SJSA1 (cell line): ENCODE data around the gene ATP6AP2. TPM values are rescaled to one million over a fixed set of nuclear protein-coding genes. Genes with fewer than 3 reads are reported as not detected.

Source experiments
- DNase-seq, 2 experiments: peaks; one replicate each; pipeline ENCODE4 v3.0.0-alpha.2; 2015 to 2020; ENCODE audit warnings: low spot score in 2 of 2, low read depth in 1 of 2
- H3K27ac ChIP-seq: fragments of 250-450 bp; sonication (Bioruptor Pico); 2 replicates; pipeline ENCODE4 v1.5.1; 2020; ENCODE audit warnings: mild to moderate bottlenecking, moderate library complexity
- H3K27me3 ChIP-seq: fragments of 250-450 bp; sonication (Bioruptor Pico); replicated peaks from 2 replicates; pipeline ENCODE4 v1.5.1; 2020; ENCODE audit warnings: mild to moderate bottlenecking, moderate library complexity
- H3K36me3 ChIP-seq: fragments of 250-450 bp; sonication (Bioruptor Pico); 2 replicates; pipeline ENCODE4 v1.5.1; 2020; ENCODE audit warnings: mild to moderate bottlenecking
- H3K4me1 ChIP-seq: fragments of 250-450 bp; sonication (Bioruptor Pico); replicated peaks from 2 replicates; pipeline ENCODE4 v1.6.1; 2021; ENCODE audit warnings: mild to moderate bottlenecking
- H3K4me3 ChIP-seq: fragments of 250-450 bp; sonication (Bioruptor Pico); 2 replicates; pipeline ENCODE4 v1.5.1; 2020; ENCODE audit warnings: mild to moderate bottlenecking
- H3K9me3 ChIP-seq: fragments of 250-450 bp; sonication (Bioruptor Pico); replicated peaks from 2 replicates; pipeline ENCODE4 v1.5.1; 2020; ENCODE audit warnings: mild to moderate bottlenecking
- total RNA-seq: library from RNA; depleted of rRNA; stranded (reverse); fragments of >200 nt; shearing (Covaris generic); gene quantifications from 2 replicates; pipeline ENCODE4 v1.2.3, GENCODE V29; 2014

ATP6AP2 gene
- total RNA-seq, 1 experiment from 2014 or later: 105 TPM

- H3K27ac ChIP-seq: no peak overlapping the region
- DNase-seq: no peak
- H3K9me3 ChIP-seq: no peaks in the 10 kb centered on the region
- H3K4me3 ChIP-seq: no peak overlapping the region
- H3K36me3 ChIP-seq: peaks cover 5% of the 10 kb centered on the region
- no peaks in the 10 kb centered on the region for H3K4me1 ChIP-seq
- no peaks in the 10 kb centered on the region for H3K27me3 ChIP-seq
Observed at GRCh38 chrX:40628506-40628905, 47.7 kb downstream of the ATP6AP2 start.

GRCh38 chrX:40632199-40632598 is 51.4 kb downstream of the ATP6AP2 start:
- H3K9me3 ChIP-seq: no peaks in the 10 kb centered on the region
- H3K4me1 ChIP-seq: no peaks in the 10 kb centered on the region
- H3K27me3 ChIP-seq: no peaks in the 10 kb centered on the region
- DNase-seq: no peak
- H3K4me3 ChIP-seq: no peak overlapping the region
- no peak overlapping the region for H3K27ac ChIP-seq
- H3K36me3 ChIP-seq: peaks cover 21% of the 10 kb centered on the region

GRCh38 chrX:40637687-40638086 is 56.9 kb downstream of the ATP6AP2 start:
- Histone ChIP-seq H3K27ac (no peak overlapping the region), H3K36me3 (peaks cover 17% of the 10 kb centered on the region), H3K27me3 (no peaks in the 10 kb centered on the region), H3K4me3 (no peak overlapping the region), H3K4me1 (no peaks in the 10 kb centered on the region), H3K9me3 (no peaks in the 10 kb centered on the region)
- DNase-seq: no peak

GRCh38 chrX:40644176-40644575 is 63.4 kb downstream of the ATP6AP2 start:
- H3K36me3 ChIP-seq: no peaks in the 10 kb centered on the region
- no peaks in the 10 kb centered on the region for H3K9me3 ChIP-seq
- peaks cover 20% of the 10 kb centered on the region for H3K4me1 ChIP-seq
- H3K27me3 ChIP-seq: no peaks in the 10 kb centered on the region
- DNase-seq: peak in 1 of 2 experiments; percentile 1
- H3K27ac ChIP-seq: peak overlapping the region; percentile 79
- peak overlapping the region; percentile 34 for H3K4me3 ChIP-seq

GRCh38 chrX:40644821-40645358 is 64.1 kb downstream of the ATP6AP2 start:
- Histone ChIP-seq H3K4me3 (peak overlapping the region; percentile 34), H3K4me1 (peaks cover 20% of the 10 kb centered on the region), H3K36me3 (no peaks in the 10 kb centered on the region), H3K27me3 (no peaks in the 10 kb centered on the region), H3K9me3 (no peaks in the 10 kb centered on the region), H3K27ac (peak overlapping the region; percentile 79)
- DNase-seq: peak; percentile 55 to 75

- Histone ChIP-seq H3K36me3 (no peaks in the 10 kb centered on the region), H3K4me1 (peaks cover 20% of the 10 kb centered on the region)
- peak in 1 of 2 experiments; percentile 43 for DNase-seq
Observed at GRCh38 chrX:40646489-40647306, 65.9 kb downstream of the ATP6AP2 start.

GRCh38 chrX:40647307-40648197 is 66.8 kb downstream of the ATP6AP2 start, which contains the start of gene CXorf38:
CXorf38 (minus strand) TSS chrX:40647561; CDS start chrX:40647520, 41 bp downstream.
- no peaks in the 10 kb centered on the region for H3K27me3 ChIP-seq
- no peaks in the 10 kb centered on the region for H3K36me3 ChIP-seq
- DNase-seq: peak; percentile 82 to 86
- H3K9me3 ChIP-seq: no peaks in the 10 kb centered on the region
- peaks cover 20% of the 10 kb centered on the region for H3K4me1 ChIP-seq
- peak within 1 kb of the TSS; percentile 59 for H3K4me3 ChIP-seq
- H3K27ac ChIP-seq: peak within 1 kb of the TSS; percentile 70

More at GRCh38 chrX:40646489-40647306, 65.9 kb downstream of the ATP6AP2 start:
- Histone ChIP-seq H3K27ac (0 out of 2 replicates have a peak overlapping the region, but pooled peaks have one; percentile 17), H3K4me3 (peak overlapping the region; percentile 59), H3K9me3 (no peaks in the 10 kb centered on the region), H3K27me3 (no peaks in the 10 kb centered on the region)

- Histone ChIP-seq H3K36me3 (peaks cover 3% of the 10 kb centered on the region; the same call in 1 of the 2 replicates), H3K9me3 (no peaks in the 10 kb centered on the region), H3K27ac (no peak overlapping the region), H3K4me1 (peaks cover 5% of the 10 kb centered on the region; the same call in 1 of the 2 replicates), H3K4me3 (no peak overlapping the region), H3K27me3 (no peaks in the 10 kb centered on the region)
- DNase-seq: peak in 1 of 2 experiments; percentile 27
Observed at GRCh38 chrX:40651620-40652223, 71.0 kb downstream of the ATP6AP2 start.

- peaks cover 4% of the 10 kb centered on the region; the same call in 1 of the 2 replicates for H3K4me1 ChIP-seq
- H3K36me3 ChIP-seq: peaks cover 3% of the 10 kb centered on the region; the same call in 1 of the 2 replicates
- H3K4me3 ChIP-seq: no peak overlapping the region
- no peaks in the 10 kb centered on the region for H3K9me3 ChIP-seq
- no peak for DNase-seq
- H3K27me3 ChIP-seq: no peaks in the 10 kb centered on the region
- H3K27ac ChIP-seq: no peak overlapping the region
Observed at GRCh38 chrX:40652664-40653063, 71.9 kb downstream of the ATP6AP2 start.

GRCh38 chrX:40653535-40653934 is 72.8 kb downstream of the ATP6AP2 start:
- Histone ChIP-seq H3K27ac (no peak overlapping the region), H3K9me3 (no peaks in the 10 kb centered on the region), H3K27me3 (no peaks in the 10 kb centered on the region), H3K4me1 (no peaks in the 10 kb centered on the region), H3K4me3 (no peak overlapping the region), H3K36me3 (peaks cover 3% of the 10 kb centered on the region; the same call in 1 of the 2 replicates)
- DNase-seq: no peak
